ENCODE measurements around the gene SURF6. TPM values are rescaled to one million over a fixed set of nuclear protein-coding genes. Genes with fewer than 3 reads are reported as not detected.
A peak's percentile ranks its signal among the peaks of the same experiment; 100 is the strongest.
"Not testable (repeated sequence)": the region's sequence is repeated elsewhere in the genome, so short reads cannot be mapped to it uniquely, and the experiment has no call there.

Gene SURF6
- polyA plus RNA-seq, 3 donors from 2014 or later: 3.0 to 15.5 (median 5.7) TPM

- Mint-ChIP-seq H3K27ac (peak overlapping the region; percentile 83 to 93 (median 90)), H3K27me3 (ENCODE audit: low read depth in 3 of 3) (peaks cover 0 to 5% (median 4%) of the 10 kb centered on the region in 3 donors), H3K36me3 (peaks cover 9 to 18% (median 17%) of the 10 kb centered on the region in 3 donors), H3K4me1 (peaks cover 58 to 72% of the 10 kb centered on the region in 2 donors), H3K4me3 (peak overlapping the region; percentile 59 to 81 (median 62)), H3K9me3 (no peaks in the 10 kb centered on the region)
- no peak for DNase-seq
These were observed 3.7 kb upstream of the SURF6 start for GRCh38 chr9:133339641-133340040.

DNA sequence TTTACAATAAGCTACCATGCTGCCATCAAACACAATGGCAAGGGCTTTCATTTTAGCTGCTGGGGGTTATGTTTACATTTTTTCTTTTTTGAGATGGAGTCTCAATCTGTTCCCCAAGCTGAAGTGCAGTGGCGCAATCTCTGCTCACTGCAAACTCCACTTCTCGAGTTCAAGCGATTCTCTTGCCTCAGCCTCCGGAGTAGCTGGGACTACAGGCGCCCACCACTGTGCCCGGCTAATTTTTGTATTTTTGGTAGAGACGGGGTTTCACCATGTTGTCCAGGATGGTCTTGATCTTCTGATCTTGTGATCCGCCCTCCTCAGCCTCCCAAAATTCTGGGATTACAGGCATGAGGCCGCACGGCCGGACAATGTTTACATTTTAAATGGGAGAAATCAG is 1.1 kb downstream of the SURF6 start:
- H3K27ac Mint-ChIP-seq: peak overlapping the region; percentile 92 to 96 (median 94)
- H3K27me3 Mint-ChIP-seq (ENCODE audit: low read depth in 3 of 3); H3K9me3 Mint-ChIP-seq; DNase-seq: not testable (repeated sequence)
- H3K4me1 Mint-ChIP-seq: peaks cover 47 to 51% of the 10 kb centered on the region in 2 donors
- H3K4me3 Mint-ChIP-seq: peak overlapping the region; percentile 96 to 97 (median 96)
- H3K36me3 Mint-ChIP-seq: peaks cover 11 to 33% (median 12%) of the 10 kb centered on the region in 3 donors

DNA sequence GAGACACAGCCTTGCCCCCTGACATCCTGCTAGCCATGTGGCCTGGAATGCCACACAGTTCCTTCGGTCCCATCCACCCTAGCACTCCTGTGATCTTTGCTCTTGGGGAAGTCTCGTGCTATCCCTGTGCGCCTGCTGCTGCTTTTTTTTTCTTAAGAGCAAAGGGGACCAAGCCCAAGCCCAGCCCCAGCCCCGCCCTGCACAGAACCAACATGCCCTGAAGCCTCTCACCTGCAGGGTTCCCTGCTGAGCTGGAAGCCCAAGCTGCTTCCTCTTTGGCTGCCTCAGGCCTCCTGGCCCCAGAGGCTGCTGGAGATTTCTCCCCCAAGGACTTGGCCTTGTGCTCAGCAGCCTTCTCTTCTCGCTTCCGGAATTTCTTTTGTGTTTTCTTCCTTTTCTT is 1.8 kb downstream of the SURF6 start:
- H3K27ac Mint-ChIP-seq: peak overlapping the region in 2 of 6 donors; percentile 35 to 58
- H3K36me3 Mint-ChIP-seq: peaks cover 7 to 32% (median 11%) of the 10 kb centered on the region in 3 donors
- no peaks in the 10 kb centered on the region for H3K9me3 Mint-ChIP-seq
- peaks cover 0 to 7% (median 3%) of the 10 kb centered on the region in 3 donors for H3K27me3 Mint-ChIP-seq (ENCODE audit: low read depth in 3 of 3)
- DNase-seq: no peak
- H3K4me3 Mint-ChIP-seq: peak overlapping the region in 3 of 5 donors; percentile 32 to 97 (median 96)
- H3K4me1 Mint-ChIP-seq: peaks cover 40 to 48% of the 10 kb centered on the region in 2 donors

DNA sequence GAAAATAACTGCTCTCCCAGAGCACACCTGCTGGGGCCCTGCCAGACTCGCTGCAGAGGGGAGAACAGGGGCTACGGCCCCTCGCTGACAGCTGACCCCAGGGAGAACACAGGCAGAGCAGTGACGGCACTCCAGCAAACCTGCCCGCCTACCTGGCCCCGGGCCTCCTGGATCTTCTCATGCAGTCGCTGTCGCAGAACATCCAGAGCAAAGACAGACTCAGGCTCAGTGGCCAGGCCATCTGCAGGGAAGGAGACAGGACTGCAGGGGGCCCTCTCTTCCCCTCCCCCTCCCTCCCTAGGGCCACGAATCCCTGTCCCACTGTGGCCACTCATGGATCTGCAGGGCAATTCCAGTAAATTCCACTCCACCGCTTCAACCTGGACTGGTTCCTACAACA is 2.4 kb downstream of the SURF6 start:
- H3K9me3 Mint-ChIP-seq: no peaks in the 10 kb centered on the region
- H3K36me3 Mint-ChIP-seq: peaks cover 4 to 28% (median 6%) of the 10 kb centered on the region in 3 donors
- H3K4me1 Mint-ChIP-seq: peaks cover 36 to 48% of the 10 kb centered on the region in 2 donors
- peaks cover 0 to 7% (median 3%) of the 10 kb centered on the region in 3 donors for H3K27me3 Mint-ChIP-seq (ENCODE audit: low read depth in 3 of 3)
- H3K4me3 Mint-ChIP-seq: peak overlapping the region in 1 of 5 donors; percentile 15
- no peak for DNase-seq
- H3K27ac Mint-ChIP-seq: no peak overlapping the region

- DNase-seq: no peak
- Mint-ChIP-seq H3K27me3 (ENCODE audit: low read depth in 3 of 3) (peaks cover 0 to 7% (median 3%) of the 10 kb centered on the region in 3 donors), H3K4me3 (peak overlapping the region in 1 of 5 donors; percentile 15), H3K9me3 (no peaks in the 10 kb centered on the region), H3K36me3 (peaks cover 4 to 28% (median 6%) of the 10 kb centered on the region in 3 donors), H3K27ac (no peak overlapping the region), H3K4me1 (peaks cover 35 to 50% of the 10 kb centered on the region in 2 donors)
These were observed 3.0 kb downstream of the SURF6 start for GRCh38 chr9:133333011-133333410.

GRCh38 chr9:133332381-133332730 is 3.6 kb downstream of the SURF6 start:
- peak overlapping the region in 1 of 6 donors; percentile 71 for H3K27ac Mint-ChIP-seq
- no peak for DNase-seq
- peaks cover 4 to 28% (median 6%) of the 10 kb centered on the region in 3 donors for H3K36me3 Mint-ChIP-seq
- H3K9me3 Mint-ChIP-seq: no peaks in the 10 kb centered on the region
- H3K4me3 Mint-ChIP-seq: no peak overlapping the region
- peaks cover 0 to 7% (median 3%) of the 10 kb centered on the region in 3 donors for H3K27me3 Mint-ChIP-seq (ENCODE audit: low read depth in 3 of 3)
- peaks cover 31 to 50% of the 10 kb centered on the region in 2 donors for H3K4me1 Mint-ChIP-seq

DNA sequence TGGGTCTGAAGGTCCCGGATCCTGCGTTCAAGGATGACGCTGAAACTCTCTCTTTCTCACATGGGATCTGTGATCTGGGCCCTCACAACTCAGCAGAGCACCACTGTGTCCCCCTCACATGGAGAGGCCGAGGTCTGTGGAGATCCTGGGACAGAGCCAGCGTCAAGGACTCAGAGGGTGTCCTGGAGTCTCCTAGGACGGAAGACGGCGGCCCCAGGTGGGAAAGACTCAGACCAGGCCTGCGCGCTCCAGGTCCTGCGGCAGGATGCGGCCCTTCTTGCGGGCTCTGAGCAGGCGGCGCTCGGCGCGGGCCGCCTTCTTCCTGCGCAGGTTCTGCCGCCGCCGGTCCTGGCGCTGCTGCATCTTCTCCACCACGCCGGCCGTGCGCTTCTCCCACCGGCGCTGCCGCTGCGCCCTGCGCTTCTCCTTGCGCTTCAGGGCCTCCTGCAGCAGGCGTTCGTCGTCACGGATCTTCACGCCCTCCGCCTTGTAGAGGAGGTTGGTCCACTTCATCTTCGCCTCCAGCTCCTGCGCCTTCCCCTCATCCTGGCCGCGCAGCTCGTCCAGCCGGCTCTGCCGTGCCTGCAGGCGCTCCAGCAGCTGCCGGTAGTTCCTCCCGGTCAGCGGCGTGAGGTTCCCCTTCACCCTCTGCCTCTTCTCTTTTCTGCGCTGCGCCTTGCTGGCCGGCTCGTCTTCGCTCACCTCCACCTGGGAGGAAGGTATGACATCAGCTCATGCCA is 4.2 kb downstream of the SURF6 start:
- H3K4me3 Mint-ChIP-seq: no peak overlapping the region
- peaks cover 27 to 50% of the 10 kb centered on the region in 2 donors for H3K4me1 Mint-ChIP-seq
- no peaks in the 10 kb centered on the region for H3K9me3 Mint-ChIP-seq
- peak overlapping the region in 1 of 6 donors; percentile 71 for H3K27ac Mint-ChIP-seq
- peaks cover 0 to 7% (median 3%) of the 10 kb centered on the region in 3 donors for H3K27me3 Mint-ChIP-seq (ENCODE audit: low read depth in 3 of 3)
- DNase-seq: no peak
- H3K36me3 Mint-ChIP-seq: peaks cover 4 to 28% (median 6%) of the 10 kb centered on the region in 3 donors

- H3K27ac Mint-ChIP-seq: no peak overlapping the region
- H3K9me3 Mint-ChIP-seq: no peaks in the 10 kb centered on the region
- H3K36me3 Mint-ChIP-seq: peaks cover 4 to 28% (median 6%) of the 10 kb centered on the region in 3 donors
- no peak for DNase-seq
- H3K27me3 Mint-ChIP-seq (ENCODE audit: low read depth in 3 of 3): peaks cover 0 to 7% (median 3%) of the 10 kb centered on the region in 3 donors
- H3K4me1 Mint-ChIP-seq: peaks cover 22 to 46% of the 10 kb centered on the region in 2 donors
- H3K4me3 Mint-ChIP-seq: no peak overlapping the region
These were observed 4.8 kb downstream of the SURF6 start for GRCh38 chr9:133331221-133331620.

- DNase-seq; H3K4me3 Mint-ChIP-seq; H3K27me3 Mint-ChIP-seq (ENCODE audit: low read depth in 3 of 3); H3K9me3 Mint-ChIP-seq: not testable (repeated sequence)
- peak overlapping the region in 2 of 6 donors; percentile 59 to 63 for H3K27ac Mint-ChIP-seq
- peaks cover 6 to 28% (median 8%) of the 10 kb centered on the region in 3 donors for H3K36me3 Mint-ChIP-seq
- peaks cover 6 to 29% of the 10 kb centered on the region in 2 donors for H3K4me1 Mint-ChIP-seq
These were observed 6.5 kb downstream of the SURF6 start for GRCh38 chr9:133329306-133330156.

DNA sequence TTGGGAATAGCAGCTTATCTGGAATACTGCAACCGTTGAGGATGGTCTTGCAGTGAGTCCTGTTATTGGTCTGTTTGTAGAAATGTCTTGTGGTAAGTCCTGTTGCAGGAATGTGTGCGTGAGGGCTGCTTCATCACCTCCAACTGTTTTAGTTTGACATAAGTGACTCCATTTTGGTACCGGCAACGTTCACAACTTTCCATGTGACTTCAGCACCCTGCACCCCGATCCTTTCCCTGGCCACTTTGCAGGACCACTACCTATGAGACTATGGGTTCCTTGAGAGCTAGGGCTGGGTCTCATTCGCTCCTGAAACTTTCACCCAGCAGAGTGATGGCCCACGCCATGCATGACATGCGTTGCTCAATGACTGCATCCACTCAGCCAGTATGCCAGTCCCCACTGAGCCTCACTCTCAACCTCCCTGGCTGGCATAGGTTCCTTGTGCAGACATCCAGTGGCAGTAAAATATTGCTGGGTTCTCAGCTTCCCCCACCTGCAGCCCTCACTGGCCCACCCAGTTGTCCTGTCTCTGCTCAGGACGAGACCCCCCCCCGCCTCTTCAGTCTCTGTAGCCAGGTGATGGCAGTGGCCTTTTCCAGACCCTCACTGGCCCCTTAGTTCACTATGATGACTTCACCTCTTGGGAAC is 8.0 kb downstream of the SURF6 start:
- DNase-seq: no peak
- Mint-ChIP-seq H3K27me3 (ENCODE audit: low read depth in 3 of 3) (peaks cover 0 to 2% (median 0%) of the 10 kb centered on the region in 3 donors), H3K4me3 (no peak overlapping the region), H3K9me3 (no peaks in the 10 kb centered on the region), H3K4me1 (peaks cover 0 to 21% of the 10 kb centered on the region in 2 donors), H3K27ac (no peak overlapping the region), H3K36me3 (peaks cover 6 to 16% (median 8%) of the 10 kb centered on the region in 3 donors)

GRCh38 chr9:133327021-133327420 is 9.0 kb downstream of the SURF6 start:
- Mint-ChIP-seq H3K4me1 (peaks cover 0 to 21% of the 10 kb centered on the region in 2 donors), H3K36me3 (peaks cover 6 to 10% (median 8%) of the 10 kb centered on the region in 3 donors)
- not testable (repeated sequence) for H3K9me3 Mint-ChIP-seq; H3K4me3 Mint-ChIP-seq; H3K27me3 Mint-ChIP-seq (ENCODE audit: low read depth in 3 of 3); DNase-seq; H3K27ac Mint-ChIP-seq

DNA sequence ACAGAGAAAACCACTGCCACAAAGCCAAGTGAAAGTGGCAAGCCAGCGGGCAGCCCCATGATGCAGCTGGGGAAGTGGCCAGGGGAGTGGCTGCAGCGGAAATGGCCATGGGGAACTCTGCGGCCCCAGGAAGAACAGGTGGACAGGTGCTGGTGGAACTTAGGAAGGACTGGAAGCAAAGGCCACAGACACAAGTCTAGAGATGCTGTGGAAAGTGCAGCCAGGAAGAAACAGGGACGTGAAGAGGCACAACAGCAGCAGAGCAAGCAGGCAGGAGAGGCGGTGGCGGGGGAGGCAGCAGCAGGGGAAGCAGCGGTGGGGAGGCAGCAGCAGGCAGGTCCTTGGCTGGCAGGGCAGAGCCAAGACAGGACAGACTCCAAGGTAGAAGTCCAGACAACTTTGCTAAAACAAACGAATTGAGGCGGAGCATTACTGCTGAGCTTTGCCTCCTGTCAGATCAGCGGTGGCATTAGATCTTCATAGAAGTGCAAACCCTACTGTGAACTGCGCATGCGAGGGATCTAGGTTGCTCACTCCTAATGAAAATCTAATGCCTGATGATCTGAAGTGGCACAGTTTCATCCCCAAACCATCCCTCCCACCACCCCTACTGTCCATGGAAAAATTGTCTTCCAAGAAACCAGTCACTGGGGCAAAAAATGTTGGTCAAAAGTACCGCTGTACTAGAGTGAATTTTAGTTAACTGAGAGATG is 11.8 kb downstream of the SURF6 start:
- Mint-ChIP-seq H3K9me3 (no peaks in the 10 kb centered on the region), H3K27me3 (ENCODE audit: low read depth in 3 of 3) (peaks cover 0 to 4% (median 2%) of the 10 kb centered on the region in 3 donors), H3K4me3 (no peak overlapping the region), H3K36me3 (peaks cover 0 to 7% (median 0%) of the 10 kb centered on the region in 3 donors), H3K27ac (no peak overlapping the region), H3K4me1 (peaks cover 0 to 8% of the 10 kb centered on the region in 2 donors)
- DNase-seq: no peak

GRCh38 chr9:133323211-133323610 is 12.8 kb downstream of the SURF6 start:
- DNase-seq: no peak
- H3K27ac Mint-ChIP-seq: no peak overlapping the region
- H3K4me1 Mint-ChIP-seq: no peaks in the 10 kb centered on the region
- no peak overlapping the region for H3K4me3 Mint-ChIP-seq
- H3K36me3 Mint-ChIP-seq: peaks cover 0 to 7% (median 0%) of the 10 kb centered on the region in 3 donors
- H3K27me3 Mint-ChIP-seq (ENCODE audit: low read depth in 3 of 3): peaks cover 0 to 4% (median 2%) of the 10 kb centered on the region in 3 donors
- no peaks in the 10 kb centered on the region for H3K9me3 Mint-ChIP-seq
